ENCODE results near the gene ARL13B.
"Not testable (repeated sequence)": the region's sequence is repeated elsewhere in the genome, so short reads cannot be mapped to it uniquely, and the experiment has no call there.

ARL13B gene

DNA sequence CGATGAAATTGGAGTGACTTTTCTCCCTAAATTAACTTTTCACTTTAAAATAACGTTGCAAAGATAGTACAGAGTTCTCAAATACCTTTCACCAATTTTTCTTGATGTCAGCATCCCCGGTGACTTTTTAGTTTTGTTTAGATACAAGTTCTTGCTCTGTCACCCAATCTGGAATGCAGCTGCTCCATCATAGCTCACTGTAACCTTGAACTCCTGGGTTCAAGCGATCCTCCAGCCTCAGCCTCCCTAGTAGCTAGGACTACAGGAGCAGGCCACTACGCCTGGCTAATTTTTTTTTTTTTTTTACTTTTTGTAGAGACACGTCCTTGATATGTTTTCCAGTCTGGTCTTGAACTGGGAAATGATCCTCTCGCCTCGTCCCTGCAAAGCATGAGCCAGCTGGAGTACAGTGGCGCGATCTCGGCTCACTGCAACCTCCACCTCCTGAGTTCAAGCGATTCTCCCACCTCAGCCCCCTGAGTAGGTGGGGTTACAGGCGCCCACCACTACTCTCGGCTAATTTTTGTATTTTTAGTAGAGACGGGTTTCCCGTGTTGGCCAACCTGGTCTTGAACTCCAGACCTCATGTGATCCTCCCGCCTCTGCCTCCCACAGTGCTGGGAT is 83.7 kb downstream of the ARL13B start:
- Histone ChIP-seq H3K4me1 (ENCODE audit: insufficient read depth, low read length) (no peaks in the 10 kb centered on the region; the same call in 1 of the 2 replicates), H3K9ac (ENCODE audit: low read depth, low read length) (peak overlapping the region; percentile 98), H3K9me3 (ENCODE audit: control insufficient read depth, insufficient read depth, low read length) (no peaks in the 10 kb centered on the region), H3K36me3 (ENCODE audit: insufficient read depth, low read length) (no peaks in the 10 kb centered on the region; the same call in 1 of the 2 replicates)

- H3K9ac ChIP-seq (ENCODE audit: low read depth, low read length): no peak overlapping the region
- H3K9me3 ChIP-seq (ENCODE audit: control insufficient read depth, insufficient read depth, low read length): no peaks in the 10 kb centered on the region
- H3K36me3 ChIP-seq (ENCODE audit: insufficient read depth, low read length): no peaks in the 10 kb centered on the region; the same call in 1 of the 2 replicates
- H3K4me1 ChIP-seq (ENCODE audit: insufficient read depth, low read length): no peaks in the 10 kb centered on the region; the same call in 1 of the 2 replicates
Measured at GRCh38 chr3:94064243-94064860, 84.4 kb downstream of the ARL13B start.

- Histone ChIP-seq H3K9ac (ENCODE audit: low read depth, low read length) (no peak overlapping the region), H3K9me3 (ENCODE audit: control insufficient read depth, insufficient read depth, low read length) (no peaks in the 10 kb centered on the region), H3K4me1 (ENCODE audit: insufficient read depth, low read length) (no peaks in the 10 kb centered on the region; the same call in 1 of the 2 replicates), H3K36me3 (ENCODE audit: insufficient read depth, low read length) (no peaks in the 10 kb centered on the region; the same call in 1 of the 2 replicates)
Measured at GRCh38 chr3:94065122-94065521, 85.2 kb downstream of the ARL13B start.

DNA sequence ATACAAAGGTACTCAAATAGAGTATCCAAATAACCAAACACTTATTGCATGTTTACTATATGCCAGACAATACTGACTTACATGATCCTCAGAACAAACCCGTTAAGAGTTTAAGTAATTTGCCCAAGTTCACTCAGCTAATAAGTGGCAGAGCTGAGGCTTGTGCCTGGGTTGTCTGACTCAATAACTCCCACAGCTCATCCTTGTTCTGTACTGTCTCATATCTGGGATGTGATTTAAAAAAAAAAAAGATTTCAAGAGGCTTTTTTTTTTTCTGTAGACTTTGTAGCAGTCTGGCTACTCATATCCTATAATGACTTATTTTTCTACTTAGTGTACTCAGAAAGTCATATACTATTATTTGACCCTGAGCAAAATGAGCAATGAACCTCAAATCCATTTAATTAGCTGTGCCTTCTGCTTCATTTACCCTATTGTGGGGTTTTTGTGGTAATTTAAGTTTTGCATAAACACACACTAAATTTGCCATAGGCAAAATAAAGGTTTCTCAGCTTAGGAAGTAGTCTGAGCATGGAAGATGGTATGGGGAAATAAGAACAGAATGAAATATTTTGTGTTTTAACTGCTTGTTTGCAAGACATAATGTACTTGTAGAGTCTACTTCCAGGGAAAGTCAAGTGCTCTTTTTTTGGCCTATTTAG is 86.0 kb downstream of the ARL13B start:
- no peaks in the 10 kb centered on the region; the same call in 1 of the 2 replicates for H3K4me1 ChIP-seq (ENCODE audit: insufficient read depth, low read length)
- no peaks in the 10 kb centered on the region; the same call in 1 of the 2 replicates for H3K36me3 ChIP-seq (ENCODE audit: insufficient read depth, low read length)
- H3K9me3 ChIP-seq (ENCODE audit: control insufficient read depth, insufficient read depth, low read length): no peaks in the 10 kb centered on the region
- no peak overlapping the region for H3K9ac ChIP-seq (ENCODE audit: low read depth, low read length)

DNA sequence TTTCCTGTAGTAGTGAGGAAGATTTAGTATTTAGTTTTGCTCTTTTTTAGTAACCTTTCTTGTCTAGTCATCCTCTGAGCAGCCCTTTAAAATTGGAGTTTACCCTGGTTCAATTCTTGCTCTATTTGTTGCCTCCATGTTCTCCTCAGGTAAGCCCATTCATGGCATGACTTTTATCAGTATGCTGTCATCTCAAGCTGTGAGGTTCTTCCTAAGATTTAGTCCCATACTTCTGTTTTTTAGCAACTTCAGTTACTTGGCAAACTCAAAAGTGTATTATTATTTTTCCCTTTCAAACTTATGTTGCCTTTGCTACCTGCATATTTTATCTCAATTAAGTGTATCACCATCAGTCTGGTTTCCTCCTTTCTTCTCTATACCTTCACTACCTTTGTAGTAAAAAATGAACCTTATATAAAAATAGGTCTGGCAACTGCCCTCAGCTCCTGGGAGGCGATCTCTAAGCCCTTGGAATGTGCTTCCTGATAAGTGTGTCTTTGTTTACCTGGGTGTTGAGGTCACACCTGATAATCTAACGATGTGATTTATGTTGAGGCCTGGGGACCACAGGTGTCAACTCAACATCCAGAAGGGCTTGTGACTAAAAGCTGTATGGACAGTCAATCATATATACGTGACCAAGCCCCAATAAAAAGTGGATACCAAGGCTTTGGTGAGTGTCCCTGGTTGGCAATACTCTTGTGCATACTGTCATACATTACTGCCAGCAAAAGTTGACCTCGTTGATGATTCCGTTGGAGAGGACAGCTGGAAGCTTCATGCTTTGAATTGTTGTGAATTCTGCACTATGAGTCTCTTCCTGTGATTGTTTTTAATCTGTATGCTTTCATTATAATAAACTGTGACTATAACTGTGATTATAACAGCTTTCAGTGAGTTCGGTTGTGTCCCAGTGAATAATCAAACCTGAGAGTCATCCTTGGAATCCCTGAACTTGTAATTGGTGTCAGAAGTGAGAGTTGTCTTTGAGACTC is 86.8 kb downstream of the ARL13B start:
- H3K36me3 ChIP-seq (ENCODE audit: insufficient read depth, low read length): no peaks in the 10 kb centered on the region; the same call in 1 of the 2 replicates
- H3K9ac ChIP-seq (ENCODE audit: low read depth, low read length): no peak overlapping the region
- no peaks in the 10 kb centered on the region; the same call in 1 of the 2 replicates for H3K4me1 ChIP-seq (ENCODE audit: insufficient read depth, low read length)
- H3K9me3 ChIP-seq (ENCODE audit: control insufficient read depth, insufficient read depth, low read length): no peaks in the 10 kb centered on the region

GRCh38 chr3:94069194-94069813 is 89.3 kb downstream of the ARL13B start:
- H3K36me3 ChIP-seq (ENCODE audit: insufficient read depth, low read length): no peaks in the 10 kb centered on the region; the same call in 1 of the 2 replicates
- no peaks in the 10 kb centered on the region for H3K9me3 ChIP-seq (ENCODE audit: control insufficient read depth, insufficient read depth, low read length)
- H3K4me1 ChIP-seq (ENCODE audit: insufficient read depth, low read length): no peaks in the 10 kb centered on the region
- no peak overlapping the region for H3K9ac ChIP-seq (ENCODE audit: low read depth, low read length)

DNA sequence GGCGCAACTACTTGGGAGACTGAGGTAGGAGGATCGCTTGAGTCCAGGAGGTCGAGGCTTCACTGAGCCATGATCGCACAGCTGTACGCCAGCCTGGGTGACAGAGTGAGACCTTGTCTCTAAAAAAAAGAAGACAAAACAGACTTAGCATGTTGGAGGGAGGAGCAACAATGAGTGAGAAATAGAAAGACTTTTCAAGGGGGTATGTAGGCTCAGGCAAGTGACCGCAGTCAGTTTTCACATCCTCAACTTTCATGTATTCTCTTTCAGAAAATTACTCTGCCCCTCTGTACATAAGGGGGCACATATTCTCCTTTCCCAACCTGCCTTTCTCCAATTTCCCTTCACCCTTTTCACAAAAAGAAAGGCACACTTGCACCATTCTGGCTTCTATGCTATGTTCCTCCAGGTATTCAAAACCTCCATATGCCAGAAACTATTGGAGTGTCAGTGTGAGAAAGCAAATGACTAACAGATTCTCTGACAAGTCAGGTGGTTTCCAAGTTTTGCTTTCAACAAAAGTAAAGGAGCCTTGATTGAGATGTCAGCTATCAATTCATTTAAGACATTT is 90.5 kb downstream of the ARL13B start:
- no peaks in the 10 kb centered on the region; the same call in 1 of the 2 replicates for H3K36me3 ChIP-seq (ENCODE audit: insufficient read depth, low read length)
- no peaks in the 10 kb centered on the region for H3K9me3 ChIP-seq (ENCODE audit: control insufficient read depth, insufficient read depth, low read length)
- no peaks in the 10 kb centered on the region for H3K4me1 ChIP-seq (ENCODE audit: insufficient read depth, low read length)
- H3K9ac ChIP-seq (ENCODE audit: low read depth, low read length): no peak overlapping the region

- H3K36me3 ChIP-seq (ENCODE audit: insufficient read depth, low read length): no peaks in the 10 kb centered on the region; the same call in 1 of the 2 replicates
- no peaks in the 10 kb centered on the region for H3K4me1 ChIP-seq (ENCODE audit: insufficient read depth, low read length)
- H3K9me3 ChIP-seq (ENCODE audit: control insufficient read depth, insufficient read depth, low read length): no peaks in the 10 kb centered on the region
- no peak overlapping the region for H3K9ac ChIP-seq (ENCODE audit: low read depth, low read length)
Measured at GRCh38 chr3:94071713-94072284, 91.8 kb downstream of the ARL13B start.

DNA sequence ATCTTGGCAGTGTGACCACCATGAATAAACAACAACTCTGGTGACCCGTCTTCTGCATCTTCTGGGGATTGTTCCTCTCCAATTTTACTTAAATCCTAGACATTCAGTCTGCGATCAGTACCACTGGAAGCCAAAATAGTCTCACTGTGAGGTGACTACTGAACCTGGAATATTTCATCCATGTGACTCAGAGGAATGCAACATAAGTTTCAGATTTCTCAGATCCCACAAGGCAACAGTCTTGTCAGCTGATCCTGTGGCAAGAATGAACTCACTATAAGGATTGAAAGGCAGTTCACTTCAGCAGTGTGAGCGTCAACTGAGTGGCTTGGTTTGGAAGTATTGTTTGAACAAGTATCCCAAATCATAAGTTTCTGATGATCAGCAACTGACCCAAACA is 96.1 kb downstream of the ARL13B start:
- Histone ChIP-seq H3K36me3 (ENCODE audit: insufficient read depth, low read length) (no peaks in the 10 kb centered on the region), H3K9ac (ENCODE audit: low read depth, low read length) (no peak overlapping the region), H3K4me1 (ENCODE audit: insufficient read depth, low read length) (peaks cover 4% of the 10 kb centered on the region; the same call in 1 of the 2 replicates), H3K9me3 (ENCODE audit: control insufficient read depth, insufficient read depth, low read length) (no peaks in the 10 kb centered on the region)

- H3K9ac ChIP-seq (ENCODE audit: low read depth, low read length); H3K36me3 ChIP-seq (ENCODE audit: insufficient read depth, low read length); H3K4me1 ChIP-seq (ENCODE audit: insufficient read depth, low read length); H3K9me3 ChIP-seq (ENCODE audit: control insufficient read depth, insufficient read depth, low read length): not testable (repeated sequence)
Measured at GRCh38 chr3:94080552-94080951, 100.6 kb downstream of the ARL13B start.

GRCh38 chr3:94081884-94082283 is 101.9 kb downstream of the ARL13B start:
- Histone ChIP-seq H3K36me3 (ENCODE audit: insufficient read depth, low read length) (peaks cover 3% of the 10 kb centered on the region; the same call in 1 of the 2 replicates), H3K4me1 (ENCODE audit: insufficient read depth, low read length) (peaks cover 4% of the 10 kb centered on the region; the same call in 1 of the 2 replicates), H3K9ac (ENCODE audit: low read depth, low read length) (no peak overlapping the region), H3K9me3 (ENCODE audit: control insufficient read depth, insufficient read depth, low read length) (no peaks in the 10 kb centered on the region)

DNA sequence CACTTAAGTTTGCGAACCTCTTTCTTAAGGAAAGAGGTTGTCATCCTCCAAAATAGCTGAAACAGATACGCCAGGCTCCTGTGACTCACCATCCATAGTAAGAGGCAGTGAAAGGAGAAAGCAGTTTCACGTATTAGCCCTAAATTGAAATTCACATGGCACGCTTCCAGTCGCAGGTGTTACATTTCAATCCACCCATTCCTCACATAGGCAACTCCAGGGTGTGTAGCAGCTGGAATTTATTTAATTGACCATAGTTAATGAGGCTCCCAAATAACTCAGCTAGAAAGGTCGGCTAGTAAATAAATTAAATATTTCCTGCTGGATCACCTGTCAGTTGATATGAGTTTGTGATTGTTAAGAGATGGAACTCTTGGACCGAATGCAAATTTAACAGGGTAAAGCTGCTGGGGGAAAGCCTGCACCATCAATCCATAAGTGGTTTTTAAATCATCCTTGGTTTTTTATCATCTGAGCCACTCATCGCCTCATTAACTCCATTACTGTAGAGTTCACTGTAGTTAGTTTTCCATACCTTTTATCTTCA is 102.5 kb downstream of the ARL13B start:
- Histone ChIP-seq H3K4me1 (ENCODE audit: insufficient read depth, low read length) (peaks cover 4% of the 10 kb centered on the region; the same call in 1 of the 2 replicates), H3K9ac (ENCODE audit: low read depth, low read length) (no peak overlapping the region), H3K9me3 (ENCODE audit: control insufficient read depth, insufficient read depth, low read length) (no peaks in the 10 kb centered on the region), H3K36me3 (ENCODE audit: insufficient read depth, low read length) (peaks cover 3% of the 10 kb centered on the region; the same call in 1 of the 2 replicates)

DNA sequence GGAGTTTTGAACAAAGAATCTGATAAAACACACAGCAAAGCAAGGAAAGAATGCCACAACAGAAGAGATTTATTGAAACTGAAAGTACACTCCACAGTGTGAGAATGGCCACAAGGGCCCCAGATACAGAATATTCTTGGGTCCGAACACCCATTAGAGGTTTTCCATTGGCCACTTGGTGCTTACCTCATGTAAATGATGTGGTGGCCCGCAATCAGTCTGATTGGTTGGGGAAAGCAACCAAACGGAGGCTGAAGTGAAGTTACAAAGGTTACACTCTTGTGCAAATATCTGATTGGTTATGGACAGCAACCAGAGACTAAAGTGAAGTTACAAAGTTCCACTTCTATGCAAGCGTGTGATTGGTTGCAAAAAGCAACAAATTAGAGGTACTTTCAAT is 103.3 kb downstream of the ARL13B start:
- Histone ChIP-seq H3K9me3 (ENCODE audit: control insufficient read depth, insufficient read depth, low read length) (no peaks in the 10 kb centered on the region), H3K9ac (ENCODE audit: low read depth, low read length) (no peak overlapping the region), H3K4me1 (ENCODE audit: insufficient read depth, low read length) (peaks cover 4% of the 10 kb centered on the region; the same call in 1 of the 2 replicates), H3K36me3 (ENCODE audit: insufficient read depth, low read length) (peaks cover 3% of the 10 kb centered on the region; the same call in 1 of the 2 replicates)
